B cell (primary cell): ENCODE measurements around the gene PP2D1. TPM values are rescaled to one million over a fixed set of nuclear protein-coding genes. Genes with fewer than 3 reads are reported as not detected.
A peak's percentile ranks its signal among the peaks of the same experiment; 100 is the strongest.

Source experiments
- ATAC-seq: fragments of 200-7000 bp; cut with Tn5 transposase; one replicate; pipeline ENCODE4 v1.10.0; 2021; ENCODE audit warnings: low read depth, mild to moderate bottlenecking, moderate number of reproducible peaks, moderate library complexity
- CTCF ChIA-PET: fragments of 350-600 bp; sonication (Branson Sonifier 250); formaldehyde crosslinking; loops from one replicate; lab custom pipeline; 2021; ENCODE audit warnings: antibody characterized with exemption, inconsistent platforms; lab: Charles Lee
- POLR2A ChIA-PET: fragments of 350-600 bp; sonication (Branson Sonifier 250); formaldehyde crosslinking; loops from one replicate; lab custom pipeline; 2021; ENCODE audit warnings: antibody characterized with exemption; lab: Charles Lee
- DNase-seq: peaks from one replicate; pipeline ENCODE4 v3.0.0; 2013
- H2AFZ ChIP-seq: 2 replicates; pipeline ENCODE4 v1.6.1; 2012; ENCODE audit warnings: mild to moderate bottlenecking, low read depth, low read length; ENCODE audit not compliant: insufficient read depth, poor library complexity, severe bottlenecking
- H3K27ac ChIP-seq, 2 donors: 1 replicate in 1 of 2; 2 replicates in 1 of 2; pipeline ENCODE4 v1.5.1; 2012 to 2013; ENCODE audit warnings: low read length in 2 of 2, mild to moderate bottlenecking in 2 of 2, moderate library complexity in 1 of 2
- H3K27me3 ChIP-seq, 4 experiments: fragments of 200-600 bp in 1 of 4; sonication (generic) in 1 of 4; replicated peaks in 1 of 4; 1 replicate in 2 of 4; 2 replicates in 2 of 4; pipeline versions ENCODE4 v1.6.1 to v1.7.0; 2013 to 2016; ENCODE audit warnings: low read length in 3 of 4, mild to moderate bottlenecking in 2 of 4, mixed read lengths in 1 of 4, moderate library complexity in 1 of 4; ENCODE audit not compliant: insufficient read depth in 4 of 4, control insufficient read depth in 3 of 4; ENCODE audit errors: control extremely low read depth in 1 of 4
- H3K36me3 ChIP-seq, 2 experiments: replicated peaks in 1 of 2; 1 replicate in 1 of 2; 2 replicates in 1 of 2; pipeline versions ENCODE4 v1.6.1 to v1.7.1; 2013; ENCODE audit warnings: low read length in 1 of 2; ENCODE audit not compliant: insufficient read depth in 2 of 2, control insufficient read depth in 1 of 2; ENCODE audit errors: control extremely low read depth in 1 of 2, extremely low read depth in 1 of 2
- H3K4me1 ChIP-seq, 2 donors: fragments of 200-600 bp in 1 of 2; sonication (generic) in 1 of 2; 1 replicate in 1 of 2; 2 replicates in 1 of 2; pipeline versions ENCODE4 v1.5.1 to v1.6.1; 2013 to 2017; ENCODE audit warnings: low read length in 2 of 2; ENCODE audit not compliant: control insufficient read depth in 2 of 2, insufficient read depth in 2 of 2
- H3K4me2 ChIP-seq: replicated peaks from 2 replicates; pipeline ENCODE3; 2012; ENCODE audit warnings: mild to moderate bottlenecking, low read depth, low read length; ENCODE audit not compliant: poor library complexity, severe bottlenecking
- H3K4me3 ChIP-seq, 5 experiments: fragments of 200-600 bp in 1 of 5; sonication (generic) in 1 of 5; 1 replicate in 3 of 5; 2 replicates in 2 of 5; pipeline versions ENCODE4 v1.5.1 to v1.7.0; 2011 to 2016; ENCODE audit warnings: low read length in 4 of 5, mild to moderate bottlenecking in 4 of 5, low read depth in 2 of 5, control low read depth in 1 of 5, moderate library complexity in 1 of 5; ENCODE audit not compliant: insufficient read depth in 1 of 5; ENCODE audit errors: control extremely low read depth in 1 of 5, extremely low read depth in 1 of 5
- H3K79me2 ChIP-seq: fragments of 200-600 bp; sonication (generic); one replicate; pipeline ENCODE4 v1.6.0; 2016; ENCODE audit warnings: low read length; ENCODE audit not compliant: control insufficient read depth, insufficient read depth
- H3K9ac ChIP-seq: fragments of 200-600 bp; sonication (generic); 2 replicates; pipeline ENCODE4 v1.6.1; 2017; ENCODE audit warnings: mild to moderate bottlenecking, low read length, moderate library complexity
- H3K9me3 ChIP-seq, 3 donors: one replicate each; pipeline versions ENCODE4 v1.6.1 to v1.7.1; 2013; ENCODE audit warnings: low read length in 2 of 3; ENCODE audit not compliant: control insufficient read depth in 2 of 3, insufficient read depth in 1 of 3; ENCODE audit errors: control extremely low read depth in 1 of 3
- H4K20me1 ChIP-seq: 2 replicates; pipeline ENCODE4 v1.6.0; 2012; ENCODE audit warnings: mild to moderate bottlenecking, low read length; ENCODE audit not compliant: insufficient read depth, control insufficient read depth, poor library complexity, severe bottlenecking
- H3K27ac Mint-ChIP-seq: one replicate; pipeline ENCODE4 v1.8.0; 2021; ENCODE audit warnings: mixed read lengths
- H3K27me3 Mint-ChIP-seq: one replicate; pipeline ENCODE4 v1.8.0; 2021; ENCODE audit warnings: mixed read lengths
- H3K4me1 Mint-ChIP-seq: one replicate; pipeline ENCODE4 v1.8.0; 2021; ENCODE audit warnings: mixed read lengths
- H3K4me3 Mint-ChIP-seq: one replicate; pipeline ENCODE4 v1.8.0; 2021; ENCODE audit warnings: mixed read lengths
- H3K9me3 Mint-ChIP-seq: one replicate; pipeline ENCODE4 v1.8.0; 2022; ENCODE audit warnings: mixed read lengths; ENCODE audit not compliant: insufficient read depth
- CTCF ChIP-seq: fragments of 200-600 bp; IDR thresholded peaks from one replicate; pipeline ENCODE4 v1.8.0; 2022; ENCODE audit warnings: antibody characterized with exemption, mild to moderate bottlenecking
- EZH2 ChIP-seq: IDR thresholded peaks from 2 replicates; pipeline ENCODE4 v1.6.1; 2012; ENCODE audit warnings: borderline replicate concordance, low read depth, mild to moderate bottlenecking, moderate library complexity, low read length; ENCODE audit not compliant: insufficient read depth, poor library complexity, severe bottlenecking
- WGBS: methylation state at CpG from one replicate; pipeline ENCODE4 v1.1.5; 2013; ENCODE audit warnings: missing lambda C conversion rate; ENCODE audit not compliant: insufficient coverage; 5-methylcytosine and 5-hydroxymethylcytosine counted together
- intact Hi-C: fragments of 100-400 bp; cut with micrococcal nuclease; formaldehyde crosslinking; loops from one replicate; pipeline ENCODE4 v1.10.0; 2022
- polyA minus RNA-seq: library from RNA; depleted of rRNA, polyadenylated mRNA; stranded (reverse); fragments of >200 nt; gene quantifications from 2 replicates; pipeline ENCODE4 v1.2.3, GENCODE V29; 2012
- polyA plus RNA-seq: library from polyadenylated mRNA; depleted of rRNA; stranded (reverse); fragments of >200 nt; gene quantifications from 2 replicates; pipeline ENCODE4 v1.2.3, GENCODE V29; 2012
- total RNA-seq, 2 donors: library from RNA; stranded (reverse); fragments of 120-200 nt in 1 of 2; gene quantifications; 1 replicate in 1 of 2; 2 replicates in 1 of 2; pipeline versions ENCODE4 v1.2.3 to v1.2.4, GENCODE V29; 2013 to 2022

PP2D1 gene
- total RNA-seq (not detected in 2 replicates), polyA plus RNA-seq (not detected in 2 replicates), polyA minus RNA-seq (not detected in 2 replicates)
- total RNA-seq (2013): not detected

GRCh38 chr3:20012164-20012563 lies at the start of gene PP2D1:
Gene PP2D1 (minus strand): TSS chr3:20012264. CDS start chr3:20012072, 192 bp downstream.
- Mint-ChIP-seq H3K27ac (no peak within 1 kb of the TSS), H3K27me3 (no peaks in the 10 kb centered on the region), H3K9me3 (no peaks in the 10 kb centered on the region), H3K4me1 (no peaks in the 10 kb centered on the region), H3K4me3 (no peak within 1 kb of the TSS)
- DNase-seq (no peak), ATAC-seq (no peak)
- Histone ChIP-seq H3K4me2 (no peak within 1 kb of the TSS), H3K27ac (no peak within 1 kb of the TSS), H3K27me3 (no peaks in the 10 kb centered on the region), H3K4me1 (no peaks in the 10 kb centered on the region), H2AFZ (no peak within 1 kb of the TSS), H4K20me1 (no peaks in the 10 kb centered on the region), H3K9ac (no peak within 1 kb of the TSS), H3K36me3 (no peaks in the 10 kb centered on the region), H3K9me3 (no peaks in the 10 kb centered on the region), H3K4me3 (no peak within 1 kb of the TSS), H3K79me2 (no peaks in the 10 kb centered on the region)
- intact Hi-C loops: no loop called here
- CTCF ChIA-PET: no interaction called here
- POLR2A ChIA-PET: no interaction called here
- WGBS: 100% methylated on average over 1 of the region's 4 CpGs
- TF ChIP-seq EZH2 (no peak), CTCF (no peak)

- no peaks in the 10 kb centered on the region for H3K9me3 ChIP-seq
- no peaks in the 10 kb centered on the region for H3K27me3 ChIP-seq
- H3K4me1 ChIP-seq: peaks cover 19 to 24% of the 10 kb centered on the region in 2 donors
- Mint-ChIP-seq H3K27ac (no peak overlapping the region), H3K9me3 (no peaks in the 10 kb centered on the region), H3K27me3 (no peaks in the 10 kb centered on the region), H3K4me1 (peaks cover 43% of the 10 kb centered on the region), H3K4me3 (peak overlapping the region; percentile 9)
- H3K79me2 ChIP-seq: peaks cover 92% of the 10 kb centered on the region
- H3K9ac ChIP-seq: no peak overlapping the region
- intact Hi-C loops: no loop called here
- no peak for DNase-seq
- peaks cover 46% of the 10 kb centered on the region for H4K20me1 ChIP-seq
- H3K27ac ChIP-seq: peak overlapping the region in 1 of 2 donors; percentile 62
- peaks cover 0 to 2% of the 10 kb centered on the region in 2 experiments for H3K36me3 ChIP-seq
- no peak overlapping the region for H2AFZ ChIP-seq
- TF ChIP-seq CTCF (no peak), EZH2 (no peak)
- H3K4me3 ChIP-seq: peak overlapping the region in 1 of 5 experiments; percentile 21
- WGBS: no CpG with 5 or more reads among the region's 4 CpGs
- ATAC-seq: no peak
- peak overlapping the region; percentile 51 for H3K4me2 ChIP-seq
- POLR2A ChIA-PET: no interaction called here
- CTCF ChIA-PET: no interaction called here
Observed at GRCh38 chr3:20060974-20061685, 49.1 kb upstream of the PP2D1 start.
